Measurements from ENCODE around the gene MYO16.

DNA sequence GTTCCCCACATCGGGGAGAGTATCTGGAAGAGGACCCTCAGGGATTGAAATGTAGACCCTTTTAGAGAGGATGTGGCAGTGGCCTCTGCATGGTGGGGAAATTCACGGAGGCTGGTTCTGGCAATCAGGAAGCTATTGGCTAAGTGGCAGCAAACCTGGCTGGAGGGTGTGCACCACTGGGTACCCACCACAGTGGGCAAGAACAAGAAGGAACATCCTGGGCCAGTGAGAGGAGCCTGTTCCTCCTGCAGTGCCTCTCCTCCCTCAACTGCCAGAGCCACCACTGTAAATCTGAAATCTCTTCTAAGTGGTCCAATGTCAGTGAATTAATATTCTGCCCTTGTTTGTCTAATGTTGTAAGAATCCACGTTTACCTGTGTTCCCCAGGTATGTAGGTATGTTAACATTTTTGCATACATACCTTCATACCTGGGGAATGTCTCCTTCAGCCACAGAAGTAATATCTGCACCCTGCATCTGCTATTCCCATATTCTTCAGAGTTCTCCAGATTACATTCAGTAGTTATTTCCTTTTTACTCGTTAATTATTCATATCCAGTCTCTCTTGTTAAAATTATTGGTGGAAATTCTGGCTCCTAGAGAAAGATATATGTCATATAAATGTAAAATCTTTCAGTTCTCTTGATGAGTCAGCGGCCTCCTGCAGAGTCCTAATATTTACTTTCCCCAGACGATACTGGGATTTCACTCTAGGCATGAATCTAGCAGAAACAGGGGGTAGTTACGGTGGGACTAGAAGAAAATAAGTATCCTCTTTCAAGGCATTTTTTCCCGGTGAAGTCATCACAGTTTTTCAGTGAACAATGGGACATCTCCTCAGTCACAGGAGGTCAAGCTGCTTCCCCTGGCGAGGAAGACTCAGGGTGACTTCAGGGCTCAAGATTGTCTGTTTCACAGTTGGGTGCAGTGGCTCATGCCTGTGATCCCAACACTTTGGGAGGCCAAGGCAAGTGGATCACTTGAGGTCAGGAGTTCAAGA, 148.3 kb downstream of the MYO16 start:
- TF ChIP-seq, protein P1, sequence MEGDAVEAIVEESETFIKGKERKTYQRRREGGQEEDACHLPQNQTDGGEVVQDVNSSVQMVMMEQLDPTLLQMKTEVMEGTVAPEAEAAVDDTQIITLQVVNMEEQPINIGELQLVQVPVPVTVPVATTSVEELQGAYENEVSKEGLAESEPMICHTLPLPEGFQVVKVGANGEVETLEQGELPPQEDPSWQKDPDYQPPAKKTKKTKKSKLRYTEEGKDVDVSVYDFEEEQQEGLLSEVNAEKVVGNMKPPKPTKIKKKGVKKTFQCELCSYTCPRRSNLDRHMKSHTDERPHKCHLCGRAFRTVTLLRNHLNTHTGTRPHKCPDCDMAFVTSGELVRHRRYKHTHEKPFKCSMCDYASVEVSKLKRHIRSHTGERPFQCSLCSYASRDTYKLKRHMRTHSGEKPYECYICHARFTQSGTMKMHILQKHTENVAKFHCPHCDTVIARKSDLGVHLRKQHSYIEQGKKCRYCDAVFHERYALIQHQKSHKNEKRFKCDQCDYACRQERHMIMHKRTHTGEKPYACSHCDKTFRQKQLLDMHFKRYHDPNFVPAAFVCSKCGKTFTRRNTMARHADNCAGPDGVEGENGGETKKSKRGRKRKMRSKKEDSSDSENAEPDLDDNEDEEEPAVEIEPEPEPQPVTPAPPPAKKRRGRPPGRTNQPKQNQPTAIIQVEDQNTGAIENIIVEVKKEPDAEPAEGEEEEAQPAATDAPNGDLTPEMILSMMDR (IDR thresholded peaks at IDR 0.05), result no peak
- no peak for TF ChIP-seq POLR2A (IDR thresholded peaks at IDR 0.05)
